Chondrocyte (in vitro differentiated cells): Measurements from ENCODE around the gene ADAT1. TPM values are rescaled to one million over a fixed set of nuclear protein-coding genes. Genes with fewer than 3 reads are reported as not detected.

Experiments used
- DNase-seq: peaks from one replicate; pipeline ENCODE4 v3.0.0; 2021; ENCODE audit warnings: mixed read lengths, low spot score
- H3K27ac Mint-ChIP-seq: one replicate; pipeline ENCODE4 v1.8.0; 2021; ENCODE audit warnings: mild to moderate bottlenecking, moderate library complexity, mixed read lengths; ENCODE audit not compliant: unreplicated experiment
- H3K27me3 Mint-ChIP-seq: 2 replicates; pipeline ENCODE4 v1.8.0; 2021; ENCODE audit warnings: low read depth, mixed read lengths
- H3K36me3 Mint-ChIP-seq: 2 replicates; pipeline ENCODE4 v1.8.0; 2021; ENCODE audit warnings: low read depth, mixed read lengths
- H3K4me1 Mint-ChIP-seq: 2 replicates; pipeline ENCODE4 v1.8.0; 2021; ENCODE audit warnings: low read depth, mild to moderate bottlenecking, mixed read lengths
- H3K4me3 Mint-ChIP-seq: one replicate; pipeline ENCODE4 v1.8.0; 2021; ENCODE audit warnings: mild to moderate bottlenecking, moderate library complexity, mixed read lengths; ENCODE audit not compliant: unreplicated experiment
- H3K9me3 Mint-ChIP-seq: 2 replicates; pipeline ENCODE4 v1.8.0; 2021; ENCODE audit warnings: low read depth, mixed read lengths
- CTCF ChIP-seq: fragments of 200-600 bp; sonication (generic); IDR thresholded peaks from 2 replicates; pipeline ENCODE4 v1.5.0; 2021; ENCODE audit warnings: antibody characterized with exemption, mild to moderate bottlenecking, moderate library complexity
- total RNA-seq: library from RNA; stranded (reverse); gene quantifications from 3 replicates; pipeline ENCODE4 v1.2.1, GENCODE V29; 2021

Gene ADAT1
- total RNA-seq, 1 donor from 2014 or later: 49.3 TPM

GRCh38 chr16:75558846-75559401, 64.2 kb downstream of the ADAT1 start:
- Mint-ChIP-seq H3K4me3 (no peak overlapping the region), H3K27ac (no peak overlapping the region), H3K27me3 (peaks cover 5% of the 10 kb centered on the region), H3K4me1 (peaks cover 19% of the 10 kb centered on the region), H3K9me3 (no peaks in the 10 kb centered on the region), H3K36me3 (no peaks in the 10 kb centered on the region)
- no peak for TF ChIP-seq CTCF
- DNase-seq: no peak

DNA sequence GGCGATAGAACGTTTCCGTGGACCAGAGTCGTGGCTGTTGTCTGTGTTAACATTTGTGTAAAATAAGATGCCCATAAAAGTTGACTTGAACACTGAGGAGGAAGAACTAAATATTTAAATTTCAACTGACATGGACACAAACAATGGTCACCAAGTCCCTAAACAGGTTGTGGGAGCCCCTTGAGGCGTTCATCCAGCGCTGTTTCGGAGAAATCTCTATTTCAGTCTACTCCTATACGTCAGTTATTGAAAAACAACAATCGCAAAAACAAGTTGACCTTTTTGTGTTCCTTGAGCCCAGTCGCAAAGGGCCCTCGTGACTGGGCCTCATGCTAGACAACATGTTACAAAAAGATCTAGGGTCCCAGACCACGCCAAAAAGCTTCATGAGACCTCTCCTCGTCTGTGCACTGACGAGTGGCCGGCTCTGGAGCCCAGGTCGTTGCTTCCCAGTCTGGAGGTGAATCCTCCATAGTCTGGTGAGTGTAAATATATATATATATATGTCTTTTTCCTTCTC, 66.6 kb downstream of the ADAT1 start:
- no peaks in the 10 kb centered on the region for H3K27me3 Mint-ChIP-seq
- H3K4me3 Mint-ChIP-seq: peak overlapping the region; percentile 95
- TF ChIP-seq CTCF: no peak
- H3K9me3 Mint-ChIP-seq: no peaks in the 10 kb centered on the region
- H3K36me3 Mint-ChIP-seq: no peaks in the 10 kb centered on the region
- peak overlapping the region; percentile 99 for H3K27ac Mint-ChIP-seq
- DNase-seq: no peak
- H3K4me1 Mint-ChIP-seq: peaks cover 19% of the 10 kb centered on the region

DNA sequence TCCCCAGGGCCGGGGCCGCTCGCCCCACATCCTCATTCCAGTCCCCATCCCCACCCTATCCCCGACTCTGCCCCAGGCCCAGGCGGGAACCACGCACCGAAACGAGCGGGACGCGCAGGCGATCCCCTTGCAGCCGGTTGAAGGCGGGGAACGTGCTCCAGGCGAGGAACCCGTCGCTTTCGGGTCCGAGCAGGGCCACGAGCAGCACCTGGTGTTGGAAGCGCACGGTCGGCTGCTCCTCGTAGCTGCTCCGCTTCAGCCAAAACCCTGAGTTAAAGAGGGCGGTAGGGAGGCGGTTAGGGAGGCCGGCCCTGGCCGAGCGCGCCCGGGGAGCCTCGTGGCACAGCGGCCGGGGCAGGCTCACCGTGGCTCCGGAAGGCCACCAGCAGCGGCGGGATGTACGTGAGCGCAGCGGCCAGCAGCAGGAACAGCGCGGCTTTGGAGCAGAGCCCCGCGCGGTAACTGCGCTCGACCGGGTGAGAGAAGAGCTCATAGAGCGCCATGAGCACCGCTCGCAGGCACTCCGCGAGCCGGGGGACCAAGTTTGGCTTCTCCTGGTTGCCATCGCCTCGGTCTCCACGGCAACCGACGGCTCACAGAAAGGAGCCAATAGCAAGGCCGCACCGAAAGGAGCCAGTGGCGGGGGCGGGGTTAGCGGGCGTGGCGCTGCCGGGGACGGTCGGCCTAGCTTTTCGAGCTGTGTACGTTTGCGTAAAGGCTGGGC, 67.2 kb downstream of the ADAT1 start, which contains the start of gene TMEM231:
Gene TMEM231 (minus strand): TSS at position 546 of the 724 bp plus-strand sequence. CDS start 43 bp downstream, at position 503.
- no peaks in the 10 kb centered on the region for H3K9me3 Mint-ChIP-seq
- H3K4me3 Mint-ChIP-seq: peak within 1 kb of the TSS; percentile 95
- peak within 1 kb of the TSS; percentile 99 for H3K27ac Mint-ChIP-seq
- DNase-seq: peak; percentile 98
- H3K36me3 Mint-ChIP-seq: no peaks in the 10 kb centered on the region
- H3K4me1 Mint-ChIP-seq: peaks cover 19% of the 10 kb centered on the region
- no peaks in the 10 kb centered on the region for H3K27me3 Mint-ChIP-seq
- TF ChIP-seq CTCF: no peak

GRCh38 chr16:75555213-75555706, 67.8 kb downstream of the ADAT1 start:
- H3K9me3 Mint-ChIP-seq: no peaks in the 10 kb centered on the region
- peak; percentile 96 for DNase-seq
- TF ChIP-seq CTCF: no peak
- peaks cover 19% of the 10 kb centered on the region for H3K4me1 Mint-ChIP-seq
- H3K27me3 Mint-ChIP-seq: no peaks in the 10 kb centered on the region
- H3K36me3 Mint-ChIP-seq: no peaks in the 10 kb centered on the region
- peak overlapping the region; percentile 99 for H3K27ac Mint-ChIP-seq
- H3K4me3 Mint-ChIP-seq: peak overlapping the region; percentile 95

GRCh38 chr16:75552951-75553350, 70.1 kb downstream of the ADAT1 start:
- Mint-ChIP-seq H3K27ac (no peak overlapping the region), H3K9me3 (no peaks in the 10 kb centered on the region), H3K27me3 (no peaks in the 10 kb centered on the region), H3K4me1 (peaks cover 11% of the 10 kb centered on the region), H3K36me3 (no peaks in the 10 kb centered on the region), H3K4me3 (no peak overlapping the region)
- DNase-seq: no peak
- TF ChIP-seq CTCF: no peak
